A549 (cell line): ENCODE data around the gene PRKAG2. TPM values are rescaled to one million over a fixed set of nuclear protein-coding genes. Genes with fewer than 3 reads are reported as not detected.

Experiments
- ATAC-seq, 2 experiments: fragments of 200-7000 bp in 1 of 2; fragments of >200 bp in 1 of 2; cut with Nextera tagmentation in 1 of 2; cut with Tn5 transposase in 1 of 2; 3 replicates each; pipeline versions ENCODE4 v1.8.0 to v1.9.1; 2018 to 2020; ENCODE audit warnings: mild to moderate bottlenecking in 1 of 2, moderate library complexity in 1 of 2
- CTCF ChIA-PET: fragments of 300-600 bp; sonication (Branson Sonifier 250); formaldehyde crosslinking; extraction: SDS; loops from one replicate; lab custom pipeline; 2021; ENCODE audit warnings: antibody characterized with exemption, inconsistent platforms; lab: Yijun Ruan, JAX
- POLR2A ChIA-PET: fragments of 350-600 bp; formaldehyde crosslinking; extraction: SDS; loops from one replicate; lab custom pipeline; 2021; ENCODE audit warnings: antibody characterized with exemption, inconsistent platforms; lab: Yijun Ruan, JAX
- DNase-seq, 2 experiments: peaks; one replicate each; pipeline versions ENCODE4 v3.0.0 to v3.0.0-alpha.2; 2011 to 2016; ENCODE audit warnings: low read depth in 1 of 2, low spot score in 1 of 2
- FAIRE-seq: peaks from 2 replicates; lab custom pipeline; 2011; peaks lifted over from hg19 to GRCh38; lab: Jason Lieb, UNC
- H3K27ac ChIP-seq, 2 experiments: fragments of >200 bp; sonication (Bioruptor Twin); formaldehyde crosslinking; 3 replicates each; pipeline ENCODE4 v1.5.1; 2016 to 2017
- H3K4me1 ChIP-seq: fragments of >200 bp; sonication (Bioruptor Twin); formaldehyde crosslinking; 3 replicates; pipeline ENCODE4 v1.6.1; 2016
- H3K4me2 ChIP-seq: fragments of >200 bp; sonication (Bioruptor Twin); formaldehyde crosslinking; 3 replicates; pipeline ENCODE4 v1.6.1; 2016
- H3K4me3 ChIP-seq: fragments of >200 bp; sonication (Bioruptor Twin); formaldehyde crosslinking; 3 replicates; pipeline ENCODE4 v1.5.1; 2016
- H3K9me3 ChIP-seq: fragments of >200 bp; sonication (Bioruptor Twin); formaldehyde crosslinking; 3 replicates; pipeline ENCODE4 v1.6.1; 2016
- CEBPB ChIP-seq, 2 experiments: fragments of >200 bp in 1 of 2; sonication (Bioruptor Twin) in 1 of 2; formaldehyde crosslinking in 1 of 2; IDR thresholded peaks; 2 replicates each; pipeline ENCODE4 v1.6.1; 2012 to 2016
- CTCF ChIP-seq: fragments of >200 bp; sonication (Bioruptor Twin); formaldehyde crosslinking; IDR thresholded peaks from 3 replicates; pipeline ENCODE4 v1.5.1; 2016
- E2F6 ChIP-seq: IDR thresholded peaks from 2 replicates; pipeline ENCODE4 v1.6.1; 2012; ENCODE audit warnings: low read depth, borderline replicate concordance
- ELK1 ChIP-seq: fragments of 150-350 bp; IDR thresholded peaks from 2 replicates; pipeline ENCODE4 v1.6.1; 2014; ENCODE audit warnings: low read depth, mild to moderate bottlenecking, low read length
- HEYL ChIP-seq: fragments of 250-450 bp; sonication (Bioruptor Pico); IDR thresholded peaks from 2 replicates; pipeline ENCODE4 v1.8.0; 2021; ENCODE audit warnings: mild to moderate bottlenecking, moderate library complexity
- HMGXB4 ChIP-seq: fragments of 250-450 bp; sonication (Bioruptor Pico); IDR thresholded peaks from 2 replicates; pipeline ENCODE4 v1.5.0; 2021; ENCODE audit warnings: mild to moderate bottlenecking, moderate library complexity, borderline replicate concordance
- HOXB13 ChIP-seq: fragments of 250-450 bp; sonication (Bioruptor Pico); IDR thresholded peaks from 2 replicates; pipeline ENCODE4 v1.5.0; 2020; ENCODE audit warnings: low read depth, mild to moderate bottlenecking, moderate library complexity
- KDM5A ChIP-seq: fragments of 200-600 bp; sonication (generic); IDR thresholded peaks from 2 replicates; pipeline ENCODE4 v1.6.1; 2016; ENCODE audit warnings: antibody characterized with exemption, mild to moderate bottlenecking
- MAZ ChIP-seq: fragments of 150-350 bp; IDR thresholded peaks from 2 replicates; pipeline ENCODE4 v1.6.1; 2014; ENCODE audit warnings: antibody characterized with exemption, low read depth, low read length, borderline replicate concordance
- NFE2L2 ChIP-seq: fragments of 150-350 bp; conservative IDR thresholded peaks from 2 replicates; pipeline ENCODE4 v1.6.1; 2014; ENCODE audit warnings: low read length
- REST ChIP-seq: fragments of 200-600 bp; sonication (generic); IDR thresholded peaks from 2 replicates; pipeline ENCODE4 v1.6.1; 2016; ENCODE audit warnings: antibody characterized with exemption, mild to moderate bottlenecking, moderate library complexity
- RFX5 ChIP-seq: fragments of 450-650 bp; IDR thresholded peaks from 2 replicates; pipeline ENCODE4 v1.7.1; 2014; ENCODE audit warnings: antibody characterized with exemption, mild to moderate bottlenecking, moderate library complexity
- SMC3 ChIP-seq: fragments of >200 bp; sonication (Bioruptor Twin); formaldehyde crosslinking; IDR thresholded peaks from 3 replicates; pipeline ENCODE4 v1.6.1; 2018; ENCODE audit warnings: inconsistent platforms
- TFCP2L1 ChIP-seq: fragments of 250-450 bp; sonication (Bioruptor Pico); IDR thresholded peaks from 2 replicates; pipeline ENCODE4 v1.5.0; 2021; ENCODE audit warnings: mild to moderate bottlenecking
- ZC3H11A ChIP-seq: fragments of 450-650 bp; IDR thresholded peaks from 2 replicates; pipeline ENCODE4 v1.6.1; 2014; ENCODE audit warnings: antibody characterized with exemption, mild to moderate bottlenecking
- WGBS: methylation state at CpG from one replicate; pipeline ENCODE4 v1.1.6; 2017; ENCODE audit errors: missing lambda C conversion rate; 5-methylcytosine and 5-hydroxymethylcytosine counted together
- polyA plus RNA-seq, 4 experiments: library from polyadenylated mRNA; depleted of rRNA in 3 of 4; stranded (reverse); fragments of >200 nt; fragmentation: RNase III in 1 of 4; extraction: RNeasy Plus Mini Kit Qiagen cat#74134 plus additional on column Dnase treatment in 1 of 4; gene quantifications; 2 replicates in 3 of 4; 3 replicates in 1 of 4; pipeline ENCODE4 v1.2.3, GENCODE V29; 2011 to 2017

PRKAG2 gene
- polyA plus RNA-seq, 2 of the 4 experiments (the other 2 are of a cell fraction): 26.5 to 31.7 TPM

GRCh38 chr7:151830121-151830830, 46.6 kb downstream of the PRKAG2 start:
- ATAC-seq: no peak
- no peak overlapping the region for H3K27ac ChIP-seq
- TF ChIP-seq HEYL (no peak), TFCP2L1 (CRISPR knock-in tag) (no peak), ELK1 (no peak), NFE2L2 (no peak)
- no peaks in the 10 kb centered on the region for H3K4me1 ChIP-seq
- CTCF ChIA-PET: no interaction called here
- no peak for DNase-seq
- POLR2A ChIA-PET: no interaction called here
- no peak overlapping the region for H3K4me2 ChIP-seq
- FAIRE-seq: no peak
- H3K4me3 ChIP-seq: no peak overlapping the region
- WGBS: 71% methylated on average over 21 of the region's 26 CpGs
- no peaks in the 10 kb centered on the region for H3K9me3 ChIP-seq

GRCh38 chr7:151829707-151830106, 47.2 kb downstream of the PRKAG2 start:
- ChIA-PET POLR2A (no interaction called here), CTCF (no interaction called here)
- whole genome bisulfite sequencing: 86% methylated on average over 13 of the region's 13 CpGs

More at GRCh38 chr7:151829707-151830106, 47.2 kb downstream of the PRKAG2 start:
- FAIRE-seq (no peak), DNase-seq (no peak), ATAC-seq (no peak)
- Histone ChIP-seq H3K27ac (no peak overlapping the region), H3K4me3 (no peak overlapping the region), H3K4me1 (no peaks in the 10 kb centered on the region), H3K4me2 (no peak overlapping the region), H3K9me3 (no peaks in the 10 kb centered on the region)
- no peak for TF ChIP-seq HOXB13 (CRISPR knock-in tag)
- no peak for TF ChIP-seq HMGXB4 (CRISPR knock-in tag)
- TF ChIP-seq MAZ: no peak
- no peak for TF ChIP-seq CEBPB (IDR thresholded peaks at IDR 0.05)
- TF ChIP-seq CTCF: no peak
- no peak for TF ChIP-seq ZC3H11A
- no peak for TF ChIP-seq SMC3
- TF ChIP-seq REST: no peak
- TF ChIP-seq NFE2L2: no peak
- no peak for TF ChIP-seq KDM5A
- no peak for TF ChIP-seq E2F6
- no peak for TF ChIP-seq RFX5
